ENCODE data around the gene SLC9A3.

The SLC9A3 gene

GRCh38 chr5:524234-524972 is at the start of gene SLC9A3:
SLC9A3 (minus strand) TSS chr5:524449.
- no peak for DNase-seq (ENCODE audit: extremely low spot score)
- CTCF ChIA-PET = no interaction called here
- TF ChIP-seq, protein P1, sequence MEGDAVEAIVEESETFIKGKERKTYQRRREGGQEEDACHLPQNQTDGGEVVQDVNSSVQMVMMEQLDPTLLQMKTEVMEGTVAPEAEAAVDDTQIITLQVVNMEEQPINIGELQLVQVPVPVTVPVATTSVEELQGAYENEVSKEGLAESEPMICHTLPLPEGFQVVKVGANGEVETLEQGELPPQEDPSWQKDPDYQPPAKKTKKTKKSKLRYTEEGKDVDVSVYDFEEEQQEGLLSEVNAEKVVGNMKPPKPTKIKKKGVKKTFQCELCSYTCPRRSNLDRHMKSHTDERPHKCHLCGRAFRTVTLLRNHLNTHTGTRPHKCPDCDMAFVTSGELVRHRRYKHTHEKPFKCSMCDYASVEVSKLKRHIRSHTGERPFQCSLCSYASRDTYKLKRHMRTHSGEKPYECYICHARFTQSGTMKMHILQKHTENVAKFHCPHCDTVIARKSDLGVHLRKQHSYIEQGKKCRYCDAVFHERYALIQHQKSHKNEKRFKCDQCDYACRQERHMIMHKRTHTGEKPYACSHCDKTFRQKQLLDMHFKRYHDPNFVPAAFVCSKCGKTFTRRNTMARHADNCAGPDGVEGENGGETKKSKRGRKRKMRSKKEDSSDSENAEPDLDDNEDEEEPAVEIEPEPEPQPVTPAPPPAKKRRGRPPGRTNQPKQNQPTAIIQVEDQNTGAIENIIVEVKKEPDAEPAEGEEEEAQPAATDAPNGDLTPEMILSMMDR (IDR thresholded peaks at IDR 0.05; ENCODE audit: control extremely low read depth, extremely low read depth, low read depth, missing control alignments) = no peak
- POLR2A ChIA-PET = no interaction called here

- POLR2A ChIA-PET = no interaction called here
- TF ChIP-seq, protein P1 (IDR thresholded peaks at IDR 0.05; ENCODE audit: control extremely low read depth, extremely low read depth, low read depth, missing control alignments) = no peak
- CTCF ChIA-PET = no interaction called here
- DNase-seq (ENCODE audit: extremely low spot score) = no peak
Observed at GRCh38 chr5:573976-574375, 49.7 kb upstream of the SLC9A3 start.

GRCh38 chr5:573206-573605 is 49.0 kb upstream of the SLC9A3 start:
- DNase-seq (ENCODE audit: extremely low spot score) = no peak
- ChIA-PET POLR2A (no interaction called here), CTCF (no interaction called here)
- TF ChIP-seq, protein P1 (IDR thresholded peaks at IDR 0.05; ENCODE audit: control extremely low read depth, extremely low read depth, low read depth, missing control alignments) = no peak

DNA sequence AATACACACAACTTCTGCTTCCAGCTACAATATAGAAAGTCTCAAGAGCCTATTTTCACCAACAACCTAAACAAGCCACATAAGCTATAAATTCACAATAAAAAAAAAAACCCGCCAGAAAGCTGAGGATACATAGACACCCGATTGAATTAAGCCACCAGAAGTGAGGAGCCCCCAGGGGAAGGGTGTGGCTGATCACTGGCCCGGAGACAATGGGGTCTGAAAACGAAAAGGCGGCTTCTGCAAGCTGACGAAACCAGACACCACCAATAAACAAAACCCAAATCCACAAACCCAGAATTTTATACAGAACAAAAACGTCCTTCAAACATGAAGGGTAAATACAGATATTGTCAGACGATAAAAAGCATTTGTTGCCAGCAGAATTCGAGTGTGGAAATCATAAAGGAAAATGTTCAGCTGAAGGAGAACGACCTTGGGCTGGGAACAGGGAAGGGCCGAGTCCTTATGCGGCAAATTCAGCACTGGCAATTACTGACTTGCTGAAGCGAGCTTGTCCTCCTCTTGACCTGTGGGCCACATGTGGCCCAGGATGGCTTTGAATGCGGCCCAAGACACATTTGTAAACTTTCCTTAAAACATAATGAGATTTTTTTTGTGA is 48.3 kb upstream of the SLC9A3 start:
- TF ChIP-seq, protein P1 (IDR thresholded peaks at IDR 0.05; ENCODE audit: control extremely low read depth, extremely low read depth, low read depth, missing control alignments) = no peak
- no peak for DNase-seq (ENCODE audit: extremely low spot score)
- ChIA-PET CTCF (interaction anchor here (1.0 kb wide), 1 partner anchor 384 kb away, joined by 3 read pairs; no protein-coding TSS in a partner anchor), POLR2A (interaction anchor here (0.6 kb wide), 1 partner anchor 138 kb away, joined by 3 read pairs; no protein-coding TSS in a partner anchor)

GRCh38 chr5:571791-572190 is 47.5 kb upstream of the SLC9A3 start:
- ChIA-PET POLR2A (interaction anchor here (0.6 kb wide), 1 partner anchor 137 kb away, joined by 3 read pairs; no protein-coding TSS in a partner anchor), CTCF (interaction anchor here (1.0 to 1.1 kb wide), 2 partner anchors 15 to 383 kb away, joined by 3 read pairs; no protein-coding TSS in a partner anchor)
- DNase-seq (ENCODE audit: extremely low spot score) = no peak
- TF ChIP-seq, protein P1 (IDR thresholded peaks at IDR 0.05; ENCODE audit: control extremely low read depth, extremely low read depth, low read depth, missing control alignments) = no peak

DNA sequence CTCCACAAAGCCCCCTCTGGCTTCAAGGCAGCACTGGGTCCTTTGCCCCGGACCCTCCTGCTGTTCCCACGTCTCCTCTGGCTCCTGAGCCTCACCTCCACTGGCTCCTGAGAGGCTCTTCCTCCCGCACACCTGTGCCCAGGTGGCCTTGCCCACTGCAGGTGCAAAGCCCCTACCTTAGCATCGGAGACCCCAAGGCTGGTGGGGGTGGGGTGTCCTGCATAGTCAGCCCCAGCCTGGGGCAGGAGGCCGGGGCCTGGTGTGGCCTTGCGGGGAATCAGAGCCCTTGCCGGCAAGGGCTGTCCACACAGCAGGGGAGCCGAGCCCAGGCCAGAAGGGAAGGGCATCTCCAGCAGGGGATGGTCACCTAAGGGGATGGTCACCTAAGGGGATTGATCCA is 46.6 kb upstream of the SLC9A3 start:
- CTCF ChIA-PET = interaction anchor here (1.1 kb wide), 1 partner anchor 14 kb away, joined by 3 read pairs; no protein-coding TSS in a partner anchor

More for the DNA sequence above, 46.6 kb upstream of the SLC9A3 start:
- DNase-seq (ENCODE audit: extremely low spot score) = no peak
- POLR2A ChIA-PET = no interaction called here
- TF ChIP-seq, protein P1 (IDR thresholded peaks at IDR 0.05; ENCODE audit: control extremely low read depth, extremely low read depth, low read depth, missing control alignments) = no peak
